ENCODE data around the gene FRK. TPM values are rescaled to one million over a fixed set of nuclear protein-coding genes. Genes with fewer than 3 reads are reported as not detected.

Gene FRK
- total RNA-seq, 1 donor from 2014 or later = 0.77 TPM

GRCh38 chr6:115958958-115959357, 101.7 kb downstream of the FRK start:
- Histone ChIP-seq H3K9ac (ENCODE audit: low read length) (no peak overlapping the region), H3K27ac (ENCODE audit: low read depth, low read length) (no peak overlapping the region), H3K4me3 (ENCODE audit: insufficient read depth, low read depth, low read length) (no peak overlapping the region), H4K20me1 (ENCODE audit: insufficient read depth, low read length) (no peaks in the 10 kb centered on the region), H3K79me2 (ENCODE audit: insufficient read depth, low read length) (no peaks in the 10 kb centered on the region), H3K36me3 (ENCODE audit: insufficient read depth, low read length) (no peaks in the 10 kb centered on the region), H2AFZ (ENCODE audit: low read depth, low read length) (no peak overlapping the region), H3K4me2 (ENCODE audit: low read length) (no peak overlapping the region), H3K9me3 (ENCODE audit: insufficient read depth, low read depth, low read length) (no peaks in the 10 kb centered on the region), H3K4me1 (ENCODE audit: insufficient read depth, low read length) (no peaks in the 10 kb centered on the region), H3K27me3 (ENCODE audit: insufficient read depth, low read length) (no peaks in the 10 kb centered on the region)
- no peaks in the 10 kb centered on the region for H3K4me1 Mint-ChIP-seq (ENCODE audit: low read depth, unreplicated experiment)
- DNase-seq (ENCODE audit: low read depth) = no peak
- H3K27ac Mint-ChIP-seq (ENCODE audit: unreplicated experiment) = no peak overlapping the region
- no peak for FAIRE-seq
- H3K36me3 Mint-ChIP-seq (ENCODE audit: low read depth, unreplicated experiment) = no peaks in the 10 kb centered on the region
- no peaks in the 10 kb centered on the region for H3K27me3 Mint-ChIP-seq (ENCODE audit: low read depth, unreplicated experiment)
- no peaks in the 10 kb centered on the region for H3K9me3 Mint-ChIP-seq (ENCODE audit: unreplicated experiment)
- no peak overlapping the region for H3K4me3 Mint-ChIP-seq (ENCODE audit: unreplicated experiment)
- TF ChIP-seq CTCF (IDR thresholded peaks at IDR 0.05; ENCODE audit: insufficient read depth, low read depth, low read length) (no peak), EZH2 (IDR thresholded peaks at IDR 0.05; ENCODE audit: insufficient read depth, low read length) (no peak)

GRCh38 chr6:115954740-115955139, 106.0 kb downstream of the FRK start:
- H3K4me3 ChIP-seq (ENCODE audit: insufficient read depth, low read depth, low read length) = no peak overlapping the region
- Mint-ChIP-seq H3K4me1 (ENCODE audit: low read depth, unreplicated experiment) (no peaks in the 10 kb centered on the region), H3K4me3 (ENCODE audit: unreplicated experiment) (no peak overlapping the region), H3K36me3 (ENCODE audit: low read depth, unreplicated experiment) (peaks cover 2% of the 10 kb centered on the region), H3K27ac (ENCODE audit: unreplicated experiment) (no peak overlapping the region), H3K9me3 (ENCODE audit: unreplicated experiment) (peaks cover 2% of the 10 kb centered on the region), H3K27me3 (ENCODE audit: low read depth, unreplicated experiment) (no peaks in the 10 kb centered on the region)
- no peaks in the 10 kb centered on the region for H4K20me1 ChIP-seq (ENCODE audit: insufficient read depth, low read length)
- DNase-seq (ENCODE audit: low read depth) (no peak), FAIRE-seq (no peak)
- H3K9ac ChIP-seq (ENCODE audit: low read length) = no peak overlapping the region
- no peak overlapping the region for H3K4me2 ChIP-seq (ENCODE audit: low read length)
- H3K9me3 ChIP-seq (ENCODE audit: insufficient read depth, low read depth, low read length) = no peaks in the 10 kb centered on the region
- TF ChIP-seq EZH2 (IDR thresholded peaks at IDR 0.05; ENCODE audit: insufficient read depth, low read length) (no peak), CTCF (IDR thresholded peaks at IDR 0.05; ENCODE audit: insufficient read depth, low read depth, low read length) (no peak)
- H3K36me3 ChIP-seq (ENCODE audit: insufficient read depth, low read length) = no peaks in the 10 kb centered on the region
- no peaks in the 10 kb centered on the region for H3K4me1 ChIP-seq (ENCODE audit: insufficient read depth, low read length)
- H3K27me3 ChIP-seq (ENCODE audit: insufficient read depth, low read length) = no peaks in the 10 kb centered on the region
- no peak overlapping the region for H3K27ac ChIP-seq (ENCODE audit: low read depth, low read length)
- H2AFZ ChIP-seq (ENCODE audit: low read depth, low read length) = no peak overlapping the region
- H3K79me2 ChIP-seq (ENCODE audit: insufficient read depth, low read length) = no peaks in the 10 kb centered on the region

- FAIRE-seq (no peak), DNase-seq (ENCODE audit: low read depth) (no peak)
- Histone ChIP-seq H3K4me1 (ENCODE audit: insufficient read depth, low read length) (no peaks in the 10 kb centered on the region), H3K4me2 (ENCODE audit: low read length) (no peak overlapping the region), H3K9ac (ENCODE audit: low read length) (no peak overlapping the region), H3K9me3 (ENCODE audit: insufficient read depth, low read depth, low read length) (no peaks in the 10 kb centered on the region), H4K20me1 (ENCODE audit: insufficient read depth, low read length) (no peaks in the 10 kb centered on the region), H3K4me3 (ENCODE audit: insufficient read depth, low read depth, low read length) (no peak overlapping the region), H3K27ac (ENCODE audit: low read depth, low read length) (no peak overlapping the region), H3K36me3 (ENCODE audit: insufficient read depth, low read length) (no peaks in the 10 kb centered on the region), H3K27me3 (ENCODE audit: insufficient read depth, low read length) (no peaks in the 10 kb centered on the region), H3K79me2 (ENCODE audit: insufficient read depth, low read length) (no peaks in the 10 kb centered on the region), H2AFZ (ENCODE audit: low read depth, low read length) (no peak overlapping the region)
- Mint-ChIP-seq H3K4me3 (ENCODE audit: unreplicated experiment) (no peak overlapping the region), H3K36me3 (ENCODE audit: low read depth, unreplicated experiment) (peaks cover 2% of the 10 kb centered on the region), H3K4me1 (ENCODE audit: low read depth, unreplicated experiment) (no peaks in the 10 kb centered on the region), H3K27ac (ENCODE audit: unreplicated experiment) (no peak overlapping the region), H3K27me3 (ENCODE audit: low read depth, unreplicated experiment) (no peaks in the 10 kb centered on the region), H3K9me3 (ENCODE audit: unreplicated experiment) (peaks cover 5% of the 10 kb centered on the region)
- TF ChIP-seq CTCF (IDR thresholded peaks at IDR 0.05; ENCODE audit: insufficient read depth, low read depth, low read length) = no peak
- no peak for TF ChIP-seq EZH2 (IDR thresholded peaks at IDR 0.05; ENCODE audit: insufficient read depth, low read length)
These were observed 111.9 kb downstream of the FRK start for GRCh38 chr6:115948751-115949150.
